Fibroblast of villous mesenchyme (primary cell): Measurements from ENCODE around the gene NUDT1. TPM values are rescaled to one million over a fixed set of nuclear protein-coding genes. Genes with fewer than 3 reads are reported as not detected.
A peak's percentile ranks its signal among the peaks of the same experiment; 100 is the strongest.

ENCODE experiments used
- DNase-seq: peaks from one replicate; pipeline ENCODE4 v3.0.0-alpha.2; 2010; ENCODE audit warnings: low read depth
- H3K4me3 ChIP-seq: 2 replicates; pipeline ENCODE4 v1.5.1; 2011; ENCODE audit warnings: low read depth, mild to moderate bottlenecking, low read length
- CTCF ChIP-seq: IDR thresholded peaks from 2 replicates; pipeline ENCODE4 v1.5.1; 2012; ENCODE audit warnings: low read depth, mild to moderate bottlenecking, low read length; ENCODE audit not compliant: insufficient read depth
- total RNA-seq: library from RNA; depleted of rRNA; stranded (reverse); fragments of >200 nt; gene quantifications from 2 replicates; pipeline ENCODE4 v1.2.3, GENCODE V29; 2012

Gene NUDT1
- 13.4 and 30.3 TPM in 2 replicates for total RNA-seq

DNA sequence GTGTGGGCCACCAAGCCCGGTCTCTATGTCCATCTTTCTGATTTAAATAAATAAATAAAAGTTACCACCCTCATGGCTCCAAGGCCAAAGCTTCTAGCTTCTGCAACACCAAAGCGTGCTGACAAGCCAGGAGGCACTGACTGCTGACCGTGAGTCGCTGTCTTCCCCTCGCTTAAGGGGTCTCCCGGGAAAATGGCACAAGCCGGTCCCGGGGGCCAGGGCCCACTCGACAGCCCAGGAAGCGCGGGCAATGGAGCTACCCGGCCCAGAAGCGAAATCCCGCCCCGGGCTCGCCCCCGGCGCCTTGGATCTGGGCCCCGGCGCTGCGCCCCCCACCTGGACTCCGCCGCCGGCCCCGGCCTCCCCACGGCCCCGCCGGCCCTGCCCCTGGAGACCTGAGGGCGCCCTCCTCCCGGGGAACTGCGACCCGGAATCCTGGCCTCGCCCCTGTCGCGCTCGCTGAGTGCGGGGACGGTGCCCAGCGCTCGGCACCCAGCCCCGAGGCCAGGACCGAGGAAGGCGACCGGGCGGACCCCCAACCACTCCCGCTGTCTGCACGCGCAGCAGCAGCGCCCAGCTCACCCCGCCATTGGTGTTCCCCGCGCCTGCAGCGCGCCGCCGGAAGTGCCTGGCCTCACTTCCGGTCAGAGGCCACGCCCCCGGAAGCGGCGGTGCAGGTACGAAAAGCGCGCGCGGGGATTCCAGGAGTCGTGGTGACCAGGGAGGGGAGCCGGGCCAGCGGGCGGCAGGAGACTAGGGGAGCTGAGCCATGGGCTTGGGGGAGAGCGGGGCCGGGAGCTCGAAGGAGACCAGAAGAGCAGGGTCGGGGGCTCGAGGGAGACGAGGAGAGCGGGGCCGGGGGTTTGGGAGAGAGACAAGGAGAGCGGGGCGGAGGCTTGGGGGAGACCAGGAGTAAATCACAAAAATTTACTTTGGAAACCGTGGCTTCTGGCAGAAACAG, at the start of gene NUDT1, which contains the start of gene MRM2:
Gene NUDT1, plus strand, starts transcription at position 647 of the 961 bp plus-strand sequence. CDS start 2,349 bp downstream, outside the sequence.
Gene MRM2, minus strand, starts transcription at position 626 of the 961 bp plus-strand sequence. Its CDS starts 36 bp downstream, at position 590.
- peak within 1 kb of the TSS; percentile 87 for H3K4me3 ChIP-seq
- DNase-seq = peak; percentile 70
- no peak for TF ChIP-seq CTCF

DNA sequence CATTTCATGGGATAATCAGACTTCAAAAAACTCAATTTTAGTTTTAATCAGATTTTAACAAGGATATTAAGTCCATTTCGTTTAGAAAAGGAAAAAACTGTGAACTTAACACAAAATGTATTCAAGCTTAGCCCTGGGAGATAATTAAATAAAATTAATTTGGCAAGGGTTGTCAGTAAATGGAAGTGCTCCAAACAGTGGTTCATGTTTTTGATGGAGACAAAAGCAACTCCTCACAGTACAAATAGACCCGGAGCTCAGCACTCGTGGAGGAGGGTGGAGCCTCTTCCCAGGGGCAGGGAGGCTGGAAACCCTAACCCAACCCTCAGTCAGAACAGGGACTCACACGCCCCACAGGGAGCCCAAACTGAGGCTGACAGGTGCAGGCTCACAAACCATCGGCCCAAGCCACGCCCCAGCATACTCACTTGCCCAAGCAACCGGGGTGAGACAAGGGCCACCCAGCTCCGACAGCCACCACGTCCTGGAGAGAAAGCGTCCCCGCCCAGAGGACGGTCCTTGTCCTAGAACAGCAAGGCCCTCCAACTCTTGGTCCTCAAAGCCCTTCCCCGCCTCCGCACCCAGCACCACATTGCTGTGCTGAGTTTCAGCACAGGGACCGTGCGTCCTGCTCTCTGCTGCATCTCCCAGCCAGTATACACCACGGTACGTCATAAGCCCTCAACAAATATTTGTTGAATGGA, 49.0 kb upstream of the NUDT1 start:
- DNase-seq = no peak
- TF ChIP-seq CTCF = no peak
- no peak overlapping the region for H3K4me3 ChIP-seq

DNA sequence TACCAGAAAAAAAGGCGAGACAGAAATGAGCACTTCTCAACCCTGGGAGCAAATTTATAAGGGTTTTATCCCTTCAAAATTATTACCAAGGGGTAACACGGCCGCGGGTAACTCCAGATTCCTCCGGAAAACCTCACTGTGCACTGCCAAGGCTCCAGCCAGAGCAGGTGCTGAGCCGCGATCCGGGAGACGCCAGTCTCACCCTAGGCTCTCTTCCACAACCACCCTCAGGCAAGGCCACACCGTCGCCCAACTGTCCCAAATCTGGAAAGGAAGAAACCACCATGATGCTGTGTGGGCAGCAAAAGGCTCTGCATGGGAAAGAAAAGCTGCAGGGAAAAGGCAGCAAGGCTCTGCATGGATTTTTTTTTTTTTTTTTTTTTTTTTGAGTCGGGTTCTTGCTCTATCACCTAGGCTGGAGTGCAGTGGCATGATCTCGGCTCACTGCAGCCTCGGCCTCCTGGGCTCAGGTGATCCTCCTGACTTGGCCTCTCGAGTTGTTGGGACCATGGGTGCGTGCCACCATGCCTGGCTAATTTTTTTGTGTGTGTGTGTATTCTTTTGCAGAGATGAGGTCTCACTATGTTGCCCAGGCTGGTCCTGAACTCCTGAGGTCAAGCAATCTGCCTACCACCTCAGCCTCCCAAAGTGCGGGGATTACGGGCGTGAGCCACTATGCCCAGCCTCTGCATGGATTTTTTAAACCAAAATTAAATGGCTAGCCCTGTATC, 48.3 kb upstream of the NUDT1 start:
- DNase-seq = no peak
- TF ChIP-seq CTCF = no peak
- no peak overlapping the region for H3K4me3 ChIP-seq

GRCh38 chr7:2195400-2196246, 46.4 kb upstream of the NUDT1 start:
- H3K4me3 ChIP-seq = no peak overlapping the region
- TF ChIP-seq CTCF = no peak
- no peak for DNase-seq

- no peak overlapping the region for H3K4me3 ChIP-seq
- no peak for TF ChIP-seq CTCF
- no peak for DNase-seq
These were observed 45.3 kb upstream of the NUDT1 start for GRCh38 chr7:2196381-2197378.
